GM23338 (cell line): ENCODE data around the gene CACNB3. TPM values are rescaled to one million over a fixed set of nuclear protein-coding genes. Genes with fewer than 3 reads are reported as not detected.
"Not testable (repeated sequence)": the region's sequence is repeated elsewhere in the genome, so short reads cannot be mapped to it uniquely, and the experiment has no call there.

Experiments used
- ATAC-seq: fragments of 200-7000 bp; cut with Tn5 transposase; 3 replicates; pipeline ENCODE4 v1.9.1; 2020
- DNase-seq: peaks from one replicate; pipeline ENCODE4 v3.0.0-alpha.2; 2015; ENCODE audit warnings: low spot score
- H2AFZ ChIP-seq: fragments of 200-600 bp; sonication (generic); 2 replicates; pipeline ENCODE4 v1.8.0; 2016; ENCODE audit warnings: antibody characterized with exemption, mild to moderate bottlenecking, moderate library complexity
- H3F3A ChIP-seq: fragments of 200-600 bp; sonication (generic); replicated peaks from 2 replicates; pipeline ENCODE4 v1.8.0; 2017; ENCODE audit warnings: antibody characterized with exemption, mixed run types, low read depth
- H3K27ac ChIP-seq: fragments of 200-600 bp; sonication (generic); 2 replicates; pipeline ENCODE4 v1.6.1; 2016; ENCODE audit warnings: low read depth
- H3K27me3 ChIP-seq: fragments of 200-600 bp; sonication (generic); 2 replicates; pipeline ENCODE4 v1.8.0; 2016; ENCODE audit warnings: mild to moderate bottlenecking, mixed run types, moderate library complexity; ENCODE audit not compliant: insufficient read depth
- H3K36me3 ChIP-seq: fragments of 200-600 bp; sonication (generic); 2 replicates; pipeline ENCODE4 v1.8.0; 2016; ENCODE audit warnings: mild to moderate bottlenecking; ENCODE audit not compliant: insufficient read depth
- H3K4me1 ChIP-seq: fragments of 200-600 bp; sonication (generic); 2 replicates; pipeline ENCODE4 v1.8.0; 2016; ENCODE audit warnings: mild to moderate bottlenecking, moderate library complexity; ENCODE audit not compliant: insufficient read depth
- H3K4me2 ChIP-seq: fragments of 200-600 bp; sonication (generic); 2 replicates; pipeline ENCODE4 v1.7.1; 2017; ENCODE audit warnings: mixed run types
- H3K4me3 ChIP-seq: fragments of 200-600 bp; sonication (generic); 2 replicates; pipeline ENCODE4 v1.6.1; 2016; ENCODE audit warnings: mixed run types
- H3K79me2 ChIP-seq: fragments of 200-600 bp; sonication (generic); replicated peaks from 2 replicates; pipeline ENCODE4 v1.8.0; 2017; ENCODE audit warnings: mild to moderate bottlenecking; ENCODE audit not compliant: insufficient read depth
- H3K9me2 ChIP-seq: fragments of 200-600 bp; sonication (generic); 2 replicates; pipeline ENCODE4 v1.8.0; 2017; ENCODE audit not compliant: insufficient read depth
- H4K20me1 ChIP-seq: fragments of 200-600 bp; sonication (generic); replicated peaks from 2 replicates; pipeline ENCODE4 v1.8.0; 2017; ENCODE audit warnings: mild to moderate bottlenecking; ENCODE audit not compliant: insufficient read depth
- H3K27ac Mint-ChIP-seq: 2 replicates; pipeline ENCODE4 v1.8.0; 2020; ENCODE audit warnings: inconsistent platforms, mild to moderate bottlenecking, moderate library complexity, mixed read lengths
- H3K27me3 Mint-ChIP-seq: 3 replicates; pipeline ENCODE4 v1.8.0; 2022; ENCODE audit warnings: low read depth, mild to moderate bottlenecking, moderate library complexity, mixed read lengths, inconsistent platforms; ENCODE audit not compliant: insufficient read depth, poor library complexity
- H3K36me3 Mint-ChIP-seq: 3 replicates; pipeline ENCODE4 v1.8.0; 2021; ENCODE audit warnings: low read depth, mild to moderate bottlenecking, inconsistent platforms, moderate library complexity, mixed read lengths
- H3K4me1 Mint-ChIP-seq: 3 replicates; pipeline ENCODE4 v1.8.0; 2020; ENCODE audit warnings: mild to moderate bottlenecking, inconsistent platforms, mixed read lengths
- H3K4me3 Mint-ChIP-seq: 3 replicates; pipeline ENCODE4 v1.8.0; 2021; ENCODE audit warnings: moderate library complexity, mild to moderate bottlenecking, inconsistent platforms, mixed read lengths
- H3K9me3 Mint-ChIP-seq: 3 replicates; pipeline ENCODE4 v1.8.0; 2020; ENCODE audit warnings: moderate library complexity, mild to moderate bottlenecking, inconsistent platforms, mixed read lengths
- EZH2 ChIP-seq: fragments of 200-600 bp; sonication (generic); IDR thresholded peaks from one replicate; pipeline ENCODE4 v1.8.0; 2017; ENCODE audit warnings: antibody characterized with exemption, mild to moderate bottlenecking, low read depth; ENCODE audit not compliant: unreplicated experiment
- JUNB ChIP-seq: IDR thresholded peaks from one replicate; pipeline ENCODE4 v1.6.1; 2016; ENCODE audit warnings: antibody characterized with exemption; ENCODE audit not compliant: unreplicated experiment
- POLR2AphosphoS5 ChIP-seq: IDR thresholded peaks from 2 replicates; pipeline ENCODE4 v1.6.1; 2016; ENCODE audit warnings: antibody characterized with exemption, low read depth
- ZNF114 ChIP-seq: fragments of 250-450 bp; sonication (Bioruptor Pico); IDR thresholded peaks from 2 replicates; pipeline ENCODE4 v1.5.0; 2020; ENCODE audit warnings: mild to moderate bottlenecking, moderate library complexity
- polyA plus RNA-seq: library from polyadenylated mRNA; unstranded; fragments of >200 nt; fragmentation: Nextera tagmentation; extraction: Ambion mirVana; gene quantifications from 2 replicates; pipeline ENCODE4 v1.2.1, GENCODE V29; 2016
- total RNA-seq: library from RNA; depleted of rRNA; stranded (reverse); fragments of >200 nt; shearing (Covaris generic); gene quantifications from 2 replicates; pipeline ENCODE4 v1.2.3, GENCODE V29; 2014
- TF ChIP-seq, protein P1 (sequence below): IDR thresholded peaks from 2 replicates; pipeline ENCODE4 v1.6.1; 2016; ENCODE audit warnings: antibody characterized with exemption
- TF ChIP-seq, protein P2 (sequence below): IDR thresholded peaks from one replicate; pipeline ENCODE4 v1.6.1; 2018; ENCODE audit warnings: antibody characterized with exemption; ENCODE audit not compliant: unreplicated experiment
- TF ChIP-seq, protein P3 (sequence below): fragments of 250-450 bp; sonication (Bioruptor Pico); IDR thresholded peaks from 2 replicates; pipeline ENCODE4 v1.5.0; 2020; ENCODE audit warnings: mild to moderate bottlenecking, moderate library complexity

Gene CACNB3
- total and polyA plus RNA-seq, 2 experiments from 2014 or later = 4.1 to 6.2 TPM

DNA sequence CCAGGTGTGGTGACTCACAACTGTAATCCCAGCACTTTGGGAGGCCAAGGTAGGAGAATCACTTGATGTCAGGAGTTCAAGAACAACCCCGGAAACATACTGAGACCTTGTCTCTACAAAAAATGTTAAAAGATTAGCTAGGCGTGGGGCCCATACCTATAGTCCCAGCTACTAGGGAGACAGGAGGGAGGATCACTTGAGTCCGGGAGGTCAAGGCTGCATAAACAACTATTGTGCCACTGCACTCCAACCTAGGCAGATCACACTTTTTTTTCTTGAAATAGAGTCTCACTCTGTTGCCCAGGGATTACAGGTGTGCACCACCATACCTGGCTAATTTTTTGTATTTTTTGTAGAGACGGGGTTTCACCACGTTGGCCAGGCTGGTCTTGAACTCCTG is 41.3 kb downstream of the CACNB3 start:
- no peak overlapping the region for H3K4me3 Mint-ChIP-seq
- no peaks in the 10 kb centered on the region for H3K9me3 Mint-ChIP-seq
- peaks cover 22% of the 10 kb centered on the region for H3K4me1 Mint-ChIP-seq

DNA sequence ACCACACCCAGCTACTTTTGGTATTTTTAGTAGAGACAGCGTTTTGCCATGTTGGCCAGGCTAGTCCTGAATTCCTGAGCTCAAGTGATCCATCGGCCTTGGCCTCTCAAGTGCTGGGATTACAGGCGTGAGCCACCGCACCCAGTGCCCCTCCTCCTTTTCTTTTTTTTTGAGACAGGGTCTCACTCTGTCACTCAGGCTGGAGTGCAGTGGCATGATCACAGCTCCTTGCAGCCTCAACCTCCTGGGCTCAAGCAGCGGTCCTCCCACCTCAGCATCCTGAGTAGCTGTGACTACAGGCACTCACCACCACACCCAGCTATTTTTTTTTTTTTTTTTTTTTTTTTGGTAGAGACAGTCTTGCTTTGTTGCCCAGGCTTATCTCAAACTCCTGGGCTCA is 41.9 kb downstream of the CACNB3 start:
- not testable (repeated sequence) for ATAC-seq, H3K27ac Mint-ChIP-seq, H3K27me3 ChIP-seq, H3K9me3 Mint-ChIP-seq, H3K27me3 Mint-ChIP-seq, H3K27ac ChIP-seq, H3K9me2 ChIP-seq, H2AFZ ChIP-seq, H3K4me3 ChIP-seq, H3K4me3 Mint-ChIP-seq, DNase-seq, H3F3A ChIP-seq, H3K4me2 ChIP-seq
- peaks cover 10% of the 10 kb centered on the region for H3K36me3 ChIP-seq
- Mint-ChIP-seq H3K4me1 (peaks cover 26% of the 10 kb centered on the region), H3K36me3 (peaks cover 48% of the 10 kb centered on the region)
- H3K4me1 ChIP-seq = peaks cover 23% of the 10 kb centered on the region
- peaks cover 13% of the 10 kb centered on the region for H3K79me2 ChIP-seq
- peaks cover 19% of the 10 kb centered on the region for H4K20me1 ChIP-seq

More for the DNA sequence above, 41.3 kb downstream of the CACNB3 start:
- no peaks in the 10 kb centered on the region for H3K9me2 ChIP-seq
- Mint-ChIP-seq H3K27me3 (peaks cover 5% of the 10 kb centered on the region), H3K36me3 (peaks cover 48% of the 10 kb centered on the region), H3K27ac (no peak overlapping the region)
- H3K4me3 ChIP-seq = no peak overlapping the region
- DNase-seq (no peak), ATAC-seq (no peak)
- H3K4me2 ChIP-seq = no peak overlapping the region
- peaks cover 13% of the 10 kb centered on the region for H4K20me1 ChIP-seq
- TF ChIP-seq, protein P1, sequence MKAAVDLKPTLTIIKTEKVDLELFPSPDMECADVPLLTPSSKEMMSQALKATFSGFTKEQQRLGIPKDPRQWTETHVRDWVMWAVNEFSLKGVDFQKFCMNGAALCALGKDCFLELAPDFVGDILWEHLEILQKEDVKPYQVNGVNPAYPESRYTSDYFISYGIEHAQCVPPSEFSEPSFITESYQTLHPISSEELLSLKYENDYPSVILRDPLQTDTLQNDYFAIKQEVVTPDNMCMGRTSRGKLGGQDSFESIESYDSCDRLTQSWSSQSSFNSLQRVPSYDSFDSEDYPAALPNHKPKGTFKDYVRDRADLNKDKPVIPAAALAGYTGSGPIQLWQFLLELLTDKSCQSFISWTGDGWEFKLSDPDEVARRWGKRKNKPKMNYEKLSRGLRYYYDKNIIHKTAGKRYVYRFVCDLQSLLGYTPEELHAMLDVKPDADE = no peak
- TF ChIP-seq JUNB = no peak
- TF ChIP-seq, protein P2, sequence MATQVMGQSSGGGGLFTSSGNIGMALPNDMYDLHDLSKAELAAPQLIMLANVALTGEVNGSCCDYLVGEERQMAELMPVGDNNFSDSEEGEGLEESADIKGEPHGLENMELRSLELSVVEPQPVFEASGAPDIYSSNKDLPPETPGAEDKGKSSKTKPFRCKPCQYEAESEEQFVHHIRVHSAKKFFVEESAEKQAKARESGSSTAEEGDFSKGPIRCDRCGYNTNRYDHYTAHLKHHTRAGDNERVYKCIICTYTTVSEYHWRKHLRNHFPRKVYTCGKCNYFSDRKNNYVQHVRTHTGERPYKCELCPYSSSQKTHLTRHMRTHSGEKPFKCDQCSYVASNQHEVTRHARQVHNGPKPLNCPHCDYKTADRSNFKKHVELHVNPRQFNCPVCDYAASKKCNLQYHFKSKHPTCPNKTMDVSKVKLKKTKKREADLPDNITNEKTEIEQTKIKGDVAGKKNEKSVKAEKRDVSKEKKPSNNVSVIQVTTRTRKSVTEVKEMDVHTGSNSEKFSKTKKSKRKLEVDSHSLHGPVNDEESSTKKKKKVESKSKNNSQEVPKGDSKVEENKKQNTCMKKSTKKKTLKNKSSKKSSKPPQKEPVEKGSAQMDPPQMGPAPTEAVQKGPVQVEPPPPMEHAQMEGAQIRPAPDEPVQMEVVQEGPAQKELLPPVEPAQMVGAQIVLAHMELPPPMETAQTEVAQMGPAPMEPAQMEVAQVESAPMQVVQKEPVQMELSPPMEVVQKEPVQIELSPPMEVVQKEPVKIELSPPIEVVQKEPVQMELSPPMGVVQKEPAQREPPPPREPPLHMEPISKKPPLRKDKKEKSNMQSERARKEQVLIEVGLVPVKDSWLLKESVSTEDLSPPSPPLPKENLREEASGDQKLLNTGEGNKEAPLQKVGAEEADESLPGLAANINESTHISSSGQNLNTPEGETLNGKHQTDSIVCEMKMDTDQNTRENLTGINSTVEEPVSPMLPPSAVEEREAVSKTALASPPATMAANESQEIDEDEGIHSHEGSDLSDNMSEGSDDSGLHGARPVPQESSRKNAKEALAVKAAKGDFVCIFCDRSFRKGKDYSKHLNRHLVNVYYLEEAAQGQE = no peak
- no peak for TF ChIP-seq EZH2
- TF ChIP-seq, protein P3, sequence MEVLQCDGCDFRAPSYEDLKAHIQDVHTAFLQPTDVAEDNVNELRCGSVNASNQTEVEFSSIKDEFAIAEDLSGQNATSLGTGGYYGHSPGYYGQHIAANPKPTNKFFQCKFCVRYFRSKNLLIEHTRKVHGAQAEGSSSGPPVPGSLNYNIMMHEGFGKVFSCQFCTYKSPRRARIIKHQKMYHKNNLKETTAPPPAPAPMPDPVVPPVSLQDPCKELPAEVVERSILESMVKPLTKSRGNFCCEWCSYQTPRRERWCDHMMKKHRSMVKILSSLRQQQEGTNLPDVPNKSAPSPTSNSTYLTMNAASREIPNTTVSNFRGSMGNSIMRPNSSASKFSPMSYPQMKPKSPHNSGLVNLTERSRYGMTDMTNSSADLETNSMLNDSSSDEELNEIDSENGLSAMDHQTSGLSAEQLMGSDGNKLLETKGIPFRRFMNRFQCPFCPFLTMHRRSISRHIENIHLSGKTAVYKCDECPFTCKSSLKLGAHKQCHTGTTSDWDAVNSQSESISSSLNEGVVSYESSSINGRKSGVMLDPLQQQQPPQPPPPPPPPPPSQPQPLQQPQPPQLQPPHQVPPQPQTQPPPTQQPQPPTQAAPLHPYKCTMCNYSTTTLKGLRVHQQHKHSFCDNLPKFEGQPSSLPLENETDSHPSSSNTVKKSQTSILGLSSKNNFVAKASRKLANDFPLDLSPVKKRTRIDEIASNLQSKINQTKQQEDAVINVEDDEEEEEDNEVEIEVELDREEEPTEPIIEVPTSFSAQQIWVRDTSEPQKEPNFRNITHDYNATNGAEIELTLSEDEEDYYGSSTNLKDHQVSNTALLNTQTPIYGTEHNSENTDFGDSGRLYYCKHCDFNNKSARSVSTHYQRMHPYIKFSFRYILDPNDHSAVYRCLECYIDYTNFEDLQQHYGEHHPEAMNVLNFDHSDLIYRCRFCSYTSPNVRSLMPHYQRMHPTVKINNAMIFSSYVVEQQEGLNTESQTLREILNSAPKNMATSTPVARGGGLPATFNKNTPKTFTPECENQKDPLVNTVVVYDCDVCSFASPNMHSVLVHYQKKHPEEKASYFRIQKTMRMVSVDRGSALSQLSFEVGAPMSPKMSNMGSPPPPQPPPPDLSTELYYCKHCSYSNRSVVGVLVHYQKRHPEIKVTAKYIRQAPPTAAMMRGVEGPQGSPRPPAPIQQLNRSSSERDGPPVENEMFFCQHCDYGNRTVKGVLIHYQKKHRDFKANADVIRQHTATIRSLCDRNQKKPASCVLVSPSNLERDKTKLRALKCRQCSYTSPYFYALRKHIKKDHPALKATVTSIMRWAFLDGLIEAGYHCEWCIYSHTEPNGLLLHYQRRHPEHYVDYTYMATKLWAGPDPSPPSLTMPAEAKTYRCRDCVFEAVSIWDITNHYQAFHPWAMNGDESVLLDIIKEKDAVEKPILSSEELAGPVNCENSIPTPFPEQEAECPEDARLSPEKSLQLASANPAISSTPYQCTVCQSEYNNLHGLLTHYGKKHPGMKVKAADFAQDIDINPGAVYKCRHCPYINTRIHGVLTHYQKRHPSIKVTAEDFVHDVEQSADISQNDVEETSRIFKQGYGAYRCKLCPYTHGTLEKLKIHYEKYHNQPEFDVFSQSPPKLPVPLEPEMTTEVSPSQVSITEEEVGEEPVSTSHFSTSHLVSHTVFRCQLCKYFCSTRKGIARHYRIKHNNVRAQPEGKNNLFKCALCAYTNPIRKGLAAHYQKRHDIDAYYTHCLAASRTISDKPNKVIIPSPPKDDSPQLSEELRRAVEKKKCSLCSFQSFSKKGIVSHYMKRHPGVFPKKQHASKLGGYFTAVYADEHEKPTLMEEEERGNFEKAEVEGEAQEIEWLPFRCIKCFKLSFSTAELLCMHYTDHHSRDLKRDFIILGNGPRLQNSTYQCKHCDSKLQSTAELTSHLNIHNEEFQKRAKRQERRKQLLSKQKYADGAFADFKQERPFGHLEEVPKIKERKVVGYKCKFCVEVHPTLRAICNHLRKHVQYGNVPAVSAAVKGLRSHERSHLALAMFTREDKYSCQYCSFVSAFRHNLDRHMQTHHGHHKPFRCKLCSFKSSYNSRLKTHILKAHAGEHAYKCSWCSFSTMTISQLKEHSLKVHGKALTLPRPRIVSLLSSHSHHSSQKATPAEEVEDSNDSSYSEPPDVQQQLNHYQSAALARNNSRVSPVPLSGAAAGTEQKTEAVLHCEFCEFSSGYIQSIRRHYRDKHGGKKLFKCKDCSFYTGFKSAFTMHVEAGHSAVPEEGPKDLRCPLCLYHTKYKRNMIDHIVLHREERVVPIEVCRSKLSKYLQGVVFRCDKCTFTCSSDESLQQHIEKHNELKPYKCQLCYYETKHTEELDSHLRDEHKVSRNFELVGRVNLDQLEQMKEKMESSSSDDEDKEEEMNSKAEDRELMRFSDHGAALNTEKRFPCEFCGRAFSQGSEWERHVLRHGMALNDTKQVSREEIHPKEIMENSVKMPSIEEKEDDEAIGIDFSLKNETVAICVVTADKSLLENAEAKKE = no peak
- TF ChIP-seq POLR2AphosphoS5 = no peak
- no peak for TF ChIP-seq ZNF114
- H3K27ac ChIP-seq = no peak overlapping the region
- peaks cover 18% of the 10 kb centered on the region for H3K4me1 ChIP-seq
- 0 out of 2 replicates have a peak, but pooled peaks cover 3% of the 10 kb centered on the region for H3F3A ChIP-seq
- H3K79me2 ChIP-seq = peaks cover 7% of the 10 kb centered on the region
- no peaks in the 10 kb centered on the region for H3K27me3 ChIP-seq
- peaks cover 10% of the 10 kb centered on the region for H3K36me3 ChIP-seq
- H2AFZ ChIP-seq = no peak overlapping the region
